ENCODE results near the gene TAF11.

TAF11 gene

GRCh38 chr6:34916348-34916967 lies 28.6 kb upstream of the TAF11 start:
- TF ChIP-seq ZFX (IDR thresholded peaks at IDR 0.05; ENCODE audit: borderline replicate concordance) (no peak), CTCF (IDR thresholded peaks at IDR 0.05) (no peak)
- no peak overlapping the region for H3K27ac ChIP-seq

- H3K27ac ChIP-seq = no peak overlapping the region
- no peak for TF ChIP-seq CTCF (IDR thresholded peaks at IDR 0.05)
- no peak for TF ChIP-seq ZFX (IDR thresholded peaks at IDR 0.05; ENCODE audit: borderline replicate concordance)
Observed at GRCh38 chr6:34914358-34914757, 26.5 kb upstream of the TAF11 start.

GRCh38 chr6:34912715-34913464 lies 25.0 kb upstream of the TAF11 start:
- no peak overlapping the region for H3K27ac ChIP-seq
- TF ChIP-seq CTCF (IDR thresholded peaks at IDR 0.05) (no peak), ZFX (IDR thresholded peaks at IDR 0.05; ENCODE audit: borderline replicate concordance) (no peak)

GRCh38 chr6:34911822-34912221 lies 24.0 kb upstream of the TAF11 start:
- TF ChIP-seq ZFX (IDR thresholded peaks at IDR 0.05; ENCODE audit: borderline replicate concordance) (no peak), CTCF (IDR thresholded peaks at IDR 0.05) (no peak)
- no peak overlapping the region for H3K27ac ChIP-seq

GRCh38 chr6:34909320-34909883 lies 21.6 kb upstream of the TAF11 start:
- TF ChIP-seq CTCF (IDR thresholded peaks at IDR 0.05) (no peak), ZFX (IDR thresholded peaks at IDR 0.05; ENCODE audit: borderline replicate concordance) (no peak)
- H3K27ac ChIP-seq = no peak overlapping the region

GRCh38 chr6:34908194-34908593 lies 20.4 kb upstream of the TAF11 start:
- no peak overlapping the region for H3K27ac ChIP-seq
- TF ChIP-seq CTCF (IDR thresholded peaks at IDR 0.05) = no peak
- TF ChIP-seq ZFX (IDR thresholded peaks at IDR 0.05; ENCODE audit: borderline replicate concordance) = no peak

- no peak for TF ChIP-seq ZFX (IDR thresholded peaks at IDR 0.05; ENCODE audit: borderline replicate concordance)
- no peak for TF ChIP-seq CTCF (IDR thresholded peaks at IDR 0.05)
- no peak overlapping the region for H3K27ac ChIP-seq
Observed at GRCh38 chr6:34906826-34907225, 19.0 kb upstream of the TAF11 start.
